Natural killer cell (primary cell): ENCODE measurements around the gene NECAB2. TPM values are rescaled to one million over a fixed set of nuclear protein-coding genes. Genes with fewer than 3 reads are reported as not detected.

ENCODE experiments used
- ATAC-seq, 3 donors: fragments of 150-1000 bp in 2 of 3; fragments of 200-7000 bp in 1 of 3; cut with Tn5 transposase; 1 replicate in 1 of 3; 2 replicates in 2 of 3; pipeline ENCODE4 v1.10.0; 2021; ENCODE audit warnings: mild to moderate bottlenecking in 2 of 3, moderate library complexity in 2 of 3
- DNase-seq, 2 donors: peaks; one replicate each; pipeline versions ENCODE4 v3.0.0 to v3.0.0-alpha.2; 2013 to 2021; ENCODE audit warnings: mixed read lengths in 1 of 2
- H3K27ac ChIP-seq: one replicate; pipeline ENCODE4 v1.5.1; 2013; ENCODE audit warnings: mild to moderate bottlenecking, low read length
- H3K27me3 ChIP-seq: one replicate; pipeline ENCODE4 v1.6.1; 2013; ENCODE audit warnings: low read length; ENCODE audit not compliant: control insufficient read depth, insufficient read depth
- H3K36me3 ChIP-seq: one replicate; pipeline ENCODE4 v1.6.1; 2013; ENCODE audit warnings: low read length; ENCODE audit not compliant: control insufficient read depth, insufficient read depth
- H3K4me1 ChIP-seq: one replicate; pipeline ENCODE4 v1.6.1; 2013; ENCODE audit warnings: low read length; ENCODE audit not compliant: control insufficient read depth, insufficient read depth
- H3K4me3 ChIP-seq: one replicate; pipeline ENCODE4 v1.5.1; 2013; ENCODE audit warnings: low read length
- H3K9me3 ChIP-seq: one replicate; pipeline ENCODE4 v1.6.1; 2013; ENCODE audit warnings: low read length; ENCODE audit not compliant: control insufficient read depth, insufficient read depth
- H3K27ac Mint-ChIP-seq, 2 donors: one replicate each; pipeline ENCODE4 v1.8.0; 2022; ENCODE audit warnings: mild to moderate bottlenecking in 2 of 2, mixed read lengths in 2 of 2, moderate library complexity in 1 of 2
- H3K27me3 Mint-ChIP-seq, 2 donors: one replicate each; pipeline ENCODE4 v1.8.0; 2022; ENCODE audit warnings: low read depth in 2 of 2, mixed read lengths in 2 of 2
- H3K36me3 Mint-ChIP-seq: one replicate; pipeline ENCODE4 v1.8.0; 2022; ENCODE audit warnings: mixed read lengths
- H3K4me1 Mint-ChIP-seq, 2 donors: one replicate each; pipeline ENCODE4 v1.8.0; 2022; ENCODE audit warnings: mixed read lengths in 2 of 2
- H3K4me3 Mint-ChIP-seq: one replicate; pipeline ENCODE4 v1.8.0; 2022; ENCODE audit warnings: mild to moderate bottlenecking, moderate library complexity, mixed read lengths
- H3K9me3 Mint-ChIP-seq, 2 donors: one replicate each; pipeline ENCODE4 v1.8.0; 2022; ENCODE audit warnings: mixed read lengths in 2 of 2
- CTCF ChIP-seq: fragments of 200-600 bp; IDR thresholded peaks from one replicate; pipeline ENCODE4 v1.8.0; 2022; ENCODE audit warnings: antibody characterized with exemption
- WGBS: methylation state at CpG from one replicate; pipeline ENCODE4 v1.1.7; 2013; ENCODE audit warnings: missing lambda C conversion rate; ENCODE audit not compliant: insufficient coverage; 5-methylcytosine and 5-hydroxymethylcytosine counted together
- intact Hi-C: fragments of 100-400 bp; cut with micrococcal nuclease; formaldehyde crosslinking; loops from one replicate; pipeline ENCODE4 v1.14.2; 2022
- total RNA-seq, 4 donors: library from RNA; stranded (reverse); fragments of 120-200 nt in 1 of 4; gene quantifications; one replicate each; pipeline versions ENCODE4 v1.2.3 to v1.2.4, GENCODE V29; 2013 to 2022

NECAB2 gene
- total RNA-seq, 3 donors from 2014 or later (not counting 1 experiment from before 2014, with no cell fraction given) = 0.75 TPM; not detected in 2

- Histone ChIP-seq H3K27me3 (no peaks in the 10 kb centered on the region), H3K36me3 (no peaks in the 10 kb centered on the region), H3K4me1 (no peaks in the 10 kb centered on the region), H3K4me3 (no peak overlapping the region), H3K9me3 (peaks cover 5% of the 10 kb centered on the region), H3K27ac (no peak overlapping the region)
- Mint-ChIP-seq H3K9me3 (no peaks in the 10 kb centered on the region), H3K36me3 (no peaks in the 10 kb centered on the region), H3K27me3 (no peaks in the 10 kb centered on the region), H3K27ac (no peak overlapping the region), H3K4me1 (no peaks in the 10 kb centered on the region), H3K4me3 (no peak overlapping the region)
- DNase-seq (no peak), ATAC-seq (no peak)
- TF ChIP-seq CTCF = no peak
- WGBS = 93% methylated on average over 8 of the region's 8 CpGs
- intact Hi-C loops = no loop called here
Observed at GRCh38 chr16:83981799-83982198, 13.8 kb downstream of the NECAB2 start.

GRCh38 chr16:83983491-83983890 is 15.4 kb downstream of the NECAB2 start:
- peaks cover 2% of the 10 kb centered on the region for H3K9me3 ChIP-seq
- H3K4me3 ChIP-seq = no peak overlapping the region
- H3K36me3 ChIP-seq = no peaks in the 10 kb centered on the region
- no peak for ATAC-seq
- no peak for TF ChIP-seq CTCF
- Mint-ChIP-seq H3K27ac (no peak overlapping the region), H3K4me1 (no peaks in the 10 kb centered on the region), H3K4me3 (no peak overlapping the region), H3K9me3 (no peaks in the 10 kb centered on the region), H3K36me3 (no peaks in the 10 kb centered on the region), H3K27me3 (peaks cover 0 to 2% of the 10 kb centered on the region in 2 donors)
- H3K27me3 ChIP-seq = no peaks in the 10 kb centered on the region
- no peak overlapping the region for H3K27ac ChIP-seq
- no peak for DNase-seq
- 60% methylated on average over 1 of the region's 4 CpGs for WGBS
- intact Hi-C loops = no loop called here
- no peaks in the 10 kb centered on the region for H3K4me1 ChIP-seq

GRCh38 chr16:83989300-83989699 is 21.3 kb downstream of the NECAB2 start:
- H3K4me1 Mint-ChIP-seq = no peaks in the 10 kb centered on the region
- no peaks in the 10 kb centered on the region for H3K9me3 ChIP-seq
- WGBS = 87% methylated on average over 8 of the region's 8 CpGs
- H3K27ac Mint-ChIP-seq = no peak overlapping the region
- peaks cover 3% of the 10 kb centered on the region for H3K4me1 ChIP-seq
- no peaks in the 10 kb centered on the region for H3K36me3 Mint-ChIP-seq
- DNase-seq = no peak
- H3K4me3 Mint-ChIP-seq = no peak overlapping the region
- no peak for ATAC-seq
- no peaks in the 10 kb centered on the region for H3K9me3 Mint-ChIP-seq
- H3K36me3 ChIP-seq = no peaks in the 10 kb centered on the region
- no peak for TF ChIP-seq CTCF
- no peak overlapping the region for H3K4me3 ChIP-seq
- peaks cover 15 to 20% of the 10 kb centered on the region in 2 donors for H3K27me3 Mint-ChIP-seq
- H3K27me3 ChIP-seq = no peaks in the 10 kb centered on the region
- intact Hi-C loops = no loop called here
- H3K27ac ChIP-seq = no peak overlapping the region

GRCh38 chr16:83990492-83990891 is 22.4 kb downstream of the NECAB2 start:
- H3K9me3 Mint-ChIP-seq = no peaks in the 10 kb centered on the region
- H3K27ac Mint-ChIP-seq = no peak overlapping the region
- intact Hi-C loops = no loop called here
- peaks cover 7% of the 10 kb centered on the region for H3K4me1 ChIP-seq
- H3K27me3 Mint-ChIP-seq = peaks cover 18 to 26% of the 10 kb centered on the region in 2 donors
- no peak overlapping the region for H3K27ac ChIP-seq
- H3K9me3 ChIP-seq = no peaks in the 10 kb centered on the region
- no peaks in the 10 kb centered on the region for H3K36me3 Mint-ChIP-seq
- no peaks in the 10 kb centered on the region for H3K4me1 Mint-ChIP-seq
- H3K4me3 Mint-ChIP-seq = no peak overlapping the region
- no peak for TF ChIP-seq CTCF
- H3K27me3 ChIP-seq = no peaks in the 10 kb centered on the region
- no peak for DNase-seq
- no peaks in the 10 kb centered on the region for H3K36me3 ChIP-seq
- ATAC-seq = no peak
- no peak overlapping the region for H3K4me3 ChIP-seq
- WGBS = 91% methylated on average over 11 of the region's 11 CpGs
